IPS-18a (cell line): ENCODE results near the gene PRL.

Experiments
- H3K27ac ChIP-seq: one replicate; pipeline ENCODE4 v1.5.1; 2013; ENCODE audit warnings: low read length
- H3K27me3 ChIP-seq: one replicate; pipeline ENCODE4 v1.6.1; 2013; ENCODE audit warnings: mild to moderate bottlenecking, low read length; ENCODE audit not compliant: control insufficient read depth, insufficient read depth
- H3K36me3 ChIP-seq: one replicate; pipeline ENCODE4 v1.6.1; 2013; ENCODE audit warnings: low read depth, low read length; ENCODE audit not compliant: control insufficient read depth
- H3K4me1 ChIP-seq: one replicate; pipeline ENCODE4 v1.6.1; 2013; ENCODE audit warnings: low read depth, low read length; ENCODE audit not compliant: control insufficient read depth
- H3K4me3 ChIP-seq: one replicate; pipeline ENCODE4 v1.5.1; 2013; ENCODE audit warnings: low read length
- H3K9ac ChIP-seq: one replicate; pipeline ENCODE4 v1.6.1; 2013; ENCODE audit warnings: mild to moderate bottlenecking, low read length, moderate library complexity
- H3K9me3 ChIP-seq: one replicate; pipeline ENCODE4 v1.6.1; 2013; ENCODE audit warnings: low read depth, low read length; ENCODE audit not compliant: control insufficient read depth

PRL gene

GRCh38 chr6:22296936-22297335 is at the start of gene PRL:
TSS of gene PRL (minus strand) at chr6:22297036. CDS start at chr6:22296982, 54 bp downstream.
- no peak within 1 kb of the TSS for H3K27ac ChIP-seq
- no peaks in the 10 kb centered on the region for H3K4me1 ChIP-seq
- no peak within 1 kb of the TSS for H3K4me3 ChIP-seq
- no peaks in the 10 kb centered on the region for H3K9me3 ChIP-seq
- H3K9ac ChIP-seq: no peak within 1 kb of the TSS
- no peaks in the 10 kb centered on the region for H3K36me3 ChIP-seq
- H3K27me3 ChIP-seq: no peaks in the 10 kb centered on the region

DNA sequence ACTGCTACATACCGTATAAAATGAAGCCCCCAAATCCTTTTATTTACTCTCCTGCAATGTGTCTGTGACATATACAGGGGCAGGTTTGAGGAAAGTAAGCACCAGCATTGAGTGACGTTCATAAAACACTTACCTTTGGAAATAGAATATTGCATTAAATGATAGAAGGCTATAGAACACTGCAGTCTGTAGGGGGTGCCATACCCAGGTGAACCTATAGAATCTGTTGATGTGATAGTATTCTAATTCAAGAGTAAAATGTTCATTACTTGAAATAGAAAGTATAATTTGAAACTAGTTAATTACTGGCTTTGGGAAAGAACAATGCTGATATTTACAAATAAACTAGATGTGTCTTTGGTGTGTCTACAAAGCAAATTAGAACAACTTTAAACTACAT is 47.0 kb upstream of the PRL start:
- H3K27ac ChIP-seq: no peak overlapping the region
- H3K4me1 ChIP-seq: no peaks in the 10 kb centered on the region
- no peak overlapping the region for H3K9ac ChIP-seq
- no peak overlapping the region for H3K4me3 ChIP-seq
- no peaks in the 10 kb centered on the region for H3K27me3 ChIP-seq
- no peaks in the 10 kb centered on the region for H3K36me3 ChIP-seq
- H3K9me3 ChIP-seq: no peaks in the 10 kb centered on the region

DNA sequence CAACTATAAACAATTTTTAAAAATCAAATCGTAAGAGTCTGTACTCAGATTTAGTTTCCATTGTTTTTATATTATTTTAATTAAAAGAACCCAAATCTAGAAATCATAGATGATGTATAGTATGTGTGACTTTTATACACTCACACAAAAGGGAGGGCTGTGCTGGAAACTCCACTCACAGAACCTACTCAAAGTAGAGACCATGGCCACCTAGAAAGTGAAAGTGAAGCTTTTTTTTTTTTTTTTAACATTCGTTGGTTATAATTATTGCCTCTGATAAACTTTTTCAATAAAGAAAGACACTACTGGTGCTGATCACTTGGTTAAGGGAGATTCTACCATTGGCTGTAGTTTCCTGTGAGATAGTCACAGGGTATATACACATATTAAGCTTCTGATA is 37.9 kb upstream of the PRL start:
- Histone ChIP-seq H3K9ac (no peak overlapping the region), H3K36me3 (no peaks in the 10 kb centered on the region), H3K4me1 (peaks cover 5% of the 10 kb centered on the region), H3K27ac (no peak overlapping the region), H3K4me3 (no peak overlapping the region), H3K9me3 (no peaks in the 10 kb centered on the region), H3K27me3 (no peaks in the 10 kb centered on the region)

DNA sequence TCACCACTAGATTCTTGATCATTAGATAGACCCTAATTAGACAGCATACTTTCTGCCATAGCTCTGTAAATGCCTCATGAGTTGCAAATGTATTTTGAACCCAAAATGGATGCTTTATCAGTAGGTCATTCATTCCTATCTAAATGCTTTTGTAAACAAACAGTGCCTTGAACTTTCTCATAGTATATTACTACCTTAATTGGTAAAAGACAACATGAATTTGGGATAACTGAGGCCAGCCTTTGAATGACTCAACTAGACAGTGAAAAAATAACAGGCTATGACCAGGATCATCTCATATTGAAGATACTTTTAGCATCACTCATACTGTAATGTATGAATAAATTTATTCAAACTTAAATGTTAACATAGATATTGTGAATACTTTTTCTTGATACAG is 37.0 kb upstream of the PRL start:
- no peaks in the 10 kb centered on the region for H3K27me3 ChIP-seq
- H3K27ac ChIP-seq: no peak overlapping the region
- no peaks in the 10 kb centered on the region for H3K9me3 ChIP-seq
- H3K4me3 ChIP-seq: no peak overlapping the region
- H3K36me3 ChIP-seq: no peaks in the 10 kb centered on the region
- H3K4me1 ChIP-seq: peaks cover 5% of the 10 kb centered on the region
- no peak overlapping the region for H3K9ac ChIP-seq

DNA sequence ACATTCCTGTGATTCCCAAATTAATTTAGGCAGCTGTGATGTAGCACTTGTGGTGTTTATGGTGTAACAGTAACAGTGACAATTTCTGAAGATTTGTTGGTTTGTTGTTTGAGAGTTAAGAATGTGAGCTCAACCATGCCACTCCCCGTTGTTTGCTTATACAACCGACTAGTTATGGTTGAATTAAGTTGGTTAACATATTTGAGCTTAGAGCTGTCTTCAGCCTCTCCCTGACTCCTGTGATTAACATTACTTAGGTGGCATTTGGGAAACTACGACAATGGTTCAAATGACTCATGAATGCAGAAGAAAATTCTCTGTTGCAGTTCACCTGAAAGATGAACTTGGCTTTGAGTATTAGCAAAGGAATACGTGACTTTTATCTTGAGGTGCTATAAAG is 35.9 kb upstream of the PRL start:
- Histone ChIP-seq H3K9ac (no peak overlapping the region), H3K9me3 (no peaks in the 10 kb centered on the region), H3K27me3 (no peaks in the 10 kb centered on the region), H3K36me3 (no peaks in the 10 kb centered on the region), H3K27ac (no peak overlapping the region), H3K4me3 (no peak overlapping the region), H3K4me1 (peaks cover 5% of the 10 kb centered on the region)

- Histone ChIP-seq H3K36me3 (no peaks in the 10 kb centered on the region), H3K9me3 (no peaks in the 10 kb centered on the region), H3K9ac (no peak overlapping the region), H3K4me3 (no peak overlapping the region), H3K4me1 (peaks cover 5% of the 10 kb centered on the region), H3K27ac (no peak overlapping the region), H3K27me3 (no peaks in the 10 kb centered on the region)
These were observed 35.4 kb upstream of the PRL start for GRCh38 chr6:22332216-22332615.

DNA sequence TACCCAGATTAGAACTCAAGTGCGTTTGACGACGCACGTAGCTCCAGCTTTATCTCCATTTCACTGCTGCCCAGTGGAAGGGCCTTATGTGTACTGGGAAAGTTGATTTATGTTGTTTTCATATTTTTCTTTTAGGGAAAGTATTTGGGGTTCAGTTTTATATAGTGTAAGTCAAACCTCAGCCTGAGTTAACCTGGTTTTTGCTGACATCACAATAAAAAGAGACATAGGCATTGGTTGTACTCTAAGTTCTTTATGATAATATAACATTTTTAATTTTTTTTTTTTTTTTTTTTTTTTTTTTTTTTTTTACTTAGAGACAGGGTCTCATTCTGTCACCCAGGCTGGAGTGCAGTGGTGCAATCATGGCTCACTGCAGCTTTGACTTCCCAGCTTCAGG is 34.1 kb upstream of the PRL start:
- Histone ChIP-seq H3K4me1 (peaks cover 5% of the 10 kb centered on the region), H3K9me3 (no peaks in the 10 kb centered on the region), H3K27ac (no peak overlapping the region), H3K36me3 (no peaks in the 10 kb centered on the region), H3K27me3 (no peaks in the 10 kb centered on the region), H3K9ac (no peak overlapping the region), H3K4me3 (no peak overlapping the region)

DNA sequence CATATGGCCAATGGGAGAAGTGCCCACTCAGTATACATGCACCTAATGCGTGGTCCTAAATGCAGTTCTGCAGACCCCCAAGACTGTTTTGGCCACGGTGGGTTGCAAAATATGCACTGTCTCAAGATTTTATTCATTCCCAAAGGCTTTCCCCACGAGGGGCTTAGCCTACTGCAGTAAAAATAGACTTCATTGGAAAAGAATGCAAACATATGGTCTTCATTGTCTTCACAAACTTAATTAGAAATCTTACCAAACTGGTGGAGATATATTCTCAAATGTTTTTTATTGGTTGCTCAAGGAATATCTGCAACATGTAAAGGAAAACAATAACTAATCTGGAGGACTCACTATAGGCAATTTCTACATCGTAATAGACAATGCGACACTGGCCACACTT is 31.6 kb upstream of the PRL start:
- no peaks in the 10 kb centered on the region for H3K9me3 ChIP-seq
- no peak overlapping the region for H3K27ac ChIP-seq
- no peaks in the 10 kb centered on the region for H3K36me3 ChIP-seq
- peaks cover 5% of the 10 kb centered on the region for H3K4me1 ChIP-seq
- no peak overlapping the region for H3K4me3 ChIP-seq
- H3K9ac ChIP-seq: no peak overlapping the region
- H3K27me3 ChIP-seq: no peaks in the 10 kb centered on the region

DNA sequence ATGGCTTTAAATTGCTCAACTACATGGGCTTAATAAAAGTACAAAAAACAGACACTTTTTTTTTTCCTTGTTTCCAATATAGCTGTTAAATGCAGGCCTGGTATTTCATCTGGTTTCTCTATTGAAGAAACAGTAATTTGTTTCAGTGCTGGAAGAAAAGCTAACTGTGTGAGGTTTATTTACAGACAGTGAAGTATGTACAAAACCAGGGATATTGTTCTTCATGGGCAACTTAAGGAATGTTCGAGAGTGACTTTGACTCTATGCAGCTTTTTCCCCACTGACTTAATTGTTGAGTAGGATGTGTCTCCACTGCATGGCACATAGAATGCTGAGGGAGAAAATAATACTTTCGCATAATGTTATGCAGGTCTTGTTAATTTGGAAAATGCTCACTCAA is 31.0 kb upstream of the PRL start:
- Histone ChIP-seq H3K36me3 (no peaks in the 10 kb centered on the region), H3K27ac (no peak overlapping the region), H3K4me1 (peaks cover 4% of the 10 kb centered on the region), H3K9ac (no peak overlapping the region), H3K9me3 (no peaks in the 10 kb centered on the region), H3K27me3 (no peaks in the 10 kb centered on the region), H3K4me3 (no peak overlapping the region)

- H3K27me3 ChIP-seq: no peaks in the 10 kb centered on the region
- no peaks in the 10 kb centered on the region for H3K4me1 ChIP-seq
- H3K27ac ChIP-seq: no peak overlapping the region
- H3K9me3 ChIP-seq: no peaks in the 10 kb centered on the region
- no peaks in the 10 kb centered on the region for H3K36me3 ChIP-seq
- H3K4me3 ChIP-seq: no peak overlapping the region
- no peak overlapping the region for H3K9ac ChIP-seq
These were observed 29.7 kb upstream of the PRL start for GRCh38 chr6:22326500-22326899.

DNA sequence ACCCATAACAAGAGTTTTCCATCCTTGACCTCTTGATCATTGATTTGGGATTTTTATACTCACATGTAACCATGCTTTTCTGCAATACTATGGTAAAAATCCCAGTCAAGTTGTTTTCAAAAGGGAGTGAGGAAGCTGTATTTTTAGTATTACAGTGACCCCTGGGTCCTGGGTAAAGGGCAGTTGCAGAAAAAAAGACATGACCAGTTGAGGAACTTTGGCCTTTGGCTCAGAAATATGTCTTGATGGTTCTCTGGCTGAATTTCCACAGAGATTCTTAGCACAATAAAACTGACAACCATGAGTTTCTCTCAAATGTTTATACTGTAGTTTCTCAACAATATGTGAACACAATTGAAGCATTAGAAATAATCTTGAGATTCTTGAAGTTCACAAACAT is 28.6 kb upstream of the PRL start:
- H3K27me3 ChIP-seq: no peaks in the 10 kb centered on the region
- no peaks in the 10 kb centered on the region for H3K4me1 ChIP-seq
- H3K27ac ChIP-seq: no peak overlapping the region

DNA sequence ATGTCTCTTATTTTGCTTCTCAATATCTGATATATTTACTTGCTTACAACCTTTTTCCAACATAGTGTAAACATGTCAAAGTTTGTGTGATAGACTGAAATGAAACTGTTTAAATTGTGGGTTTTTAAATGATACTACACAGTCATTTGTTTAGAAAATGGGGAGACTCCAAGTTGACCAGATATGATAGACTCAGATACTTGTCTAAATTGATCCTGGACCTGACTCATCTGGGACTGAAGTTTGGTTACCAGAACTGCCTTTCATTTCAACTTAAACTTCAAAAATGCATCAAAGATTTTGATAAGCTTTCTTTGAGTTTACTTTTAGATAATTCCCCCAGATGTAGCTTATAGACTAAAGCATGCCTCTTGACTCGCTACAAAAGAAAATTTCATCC is 27.0 kb upstream of the PRL start:
- Histone ChIP-seq H3K27ac (no peak overlapping the region), H3K27me3 (no peaks in the 10 kb centered on the region)

More for the DNA sequence above, 28.6 kb upstream of the PRL start:
- Histone ChIP-seq H3K4me3 (no peak overlapping the region), H3K9ac (no peak overlapping the region), H3K9me3 (no peaks in the 10 kb centered on the region), H3K36me3 (no peaks in the 10 kb centered on the region)

More for the DNA sequence above, 27.0 kb upstream of the PRL start:
- Histone ChIP-seq H3K36me3 (no peaks in the 10 kb centered on the region), H3K9me3 (no peaks in the 10 kb centered on the region), H3K9ac (no peak overlapping the region), H3K4me1 (no peaks in the 10 kb centered on the region), H3K4me3 (no peak overlapping the region)
